ENCODE data around the gene FBLN5. TPM values are rescaled to one million over a fixed set of nuclear protein-coding genes. Genes with fewer than 3 reads are reported as not detected.
"Not testable (repeated sequence)": the region's sequence is repeated elsewhere in the genome, so short reads cannot be mapped to it uniquely, and the experiment has no call there.

Gene FBLN5
- total and polyA plus RNA-seq, 9 of the 15 experiments (the other 6 are each of a cell fraction or from before 2014, with no cell fraction given) = 0.11 to 0.22 TPM; not detected in 7

DNA sequence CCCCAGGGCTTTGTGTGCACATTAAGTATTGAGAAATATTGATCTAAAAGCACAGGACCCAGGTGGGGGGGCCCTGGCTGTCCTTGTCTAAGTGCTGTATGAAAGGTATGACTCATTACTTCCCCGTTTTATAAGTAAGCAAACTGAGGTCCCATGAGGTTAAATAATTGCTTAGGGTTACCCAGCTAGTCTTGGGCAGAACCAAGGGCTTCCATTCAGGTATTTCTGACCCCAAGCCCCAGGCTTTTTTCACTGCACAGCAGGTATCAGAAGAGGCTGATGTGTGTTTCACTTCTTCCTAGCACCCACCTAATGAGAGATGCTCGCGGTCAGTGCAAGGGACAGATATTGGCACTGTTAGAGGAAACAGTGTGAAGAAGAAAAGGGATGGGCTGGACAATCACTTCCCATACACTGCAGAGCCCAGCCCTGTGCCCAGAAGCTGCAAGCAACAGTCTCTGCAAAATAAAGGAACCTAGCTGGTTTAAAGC, 75.4 kb downstream of the FBLN5 start:
- Histone ChIP-seq H3K9me1 (ENCODE audit: control insufficient read depth, insufficient read depth, low read length) (no peaks in the 10 kb centered on the region), H3K9ac (ENCODE audit: insufficient read depth in 1 of 2, low read depth in 2 of 2, low read length in 2 of 2) (no peak overlapping the region), H3K27me3 (ENCODE audit: control insufficient read depth in 2 of 2, insufficient read depth in 2 of 2, low read length in 2 of 2) (peaks cover 0 to 26% of the 10 kb centered on the region in 2 experiments; a peak in 2 of 5 replicates), H4K20me1 (replicated peaks; ENCODE audit: control insufficient read depth, insufficient read depth, low read length) (no peaks in the 10 kb centered on the region; the same call in 1 of the 2 replicates), H3K27ac (ENCODE audit: extremely low read depth, low read depth, low read length) (no peak overlapping the region), H2AFZ (ENCODE audit: low read depth, low read length) (no peak overlapping the region), H3K36me3 (ENCODE audit: control insufficient read depth, insufficient read depth, low read length) (no peaks in the 10 kb centered on the region), H3K9me3 (replicated peaks; ENCODE audit: control insufficient read depth, insufficient read depth, low read depth, low read length) (no peaks in the 10 kb centered on the region), H3K79me2 (ENCODE audit: control insufficient read depth, insufficient read depth, low read length) (no peaks in the 10 kb centered on the region), H3K4me1 (replicated peaks in 1 of 2; ENCODE audit: control insufficient read depth in 2 of 2, insufficient read depth in 2 of 2, low read length in 2 of 2) (no peaks in the 10 kb centered on the region; a peak in 1 of 5 replicates), H3K4me3 (no peak overlapping the region), H3K4me2 (ENCODE audit: insufficient read depth, low read length) (no peak overlapping the region)
- TF ChIP-seq NR4A1 (CRISPR knock-in tag; IDR thresholded peaks at IDR 0.05) (no peak), NR4A1 (tag; IDR thresholded peaks at IDR 0.05) (no peak), SP1 (CRISPR knock-in tag; IDR thresholded peaks at IDR 0.05) (no peak), SOX6 (IDR thresholded peaks at IDR 0.05) (no peak), ZNF212 (CRISPR knock-in tag; IDR thresholded peaks at IDR 0.05) (no peak)
- POLR2A ChIA-PET = no interaction called here
- ATAC-seq (no peak), FAIRE-seq (no peak), DNase-seq (ENCODE audit: extremely low read depth in 1 of 4, low spot score in 3 of 4) (no peak)
- intact Hi-C loops (cut with micrococcal nuclease) = no loop called here
- 0% methylated on average over 3 of the region's 3 CpGs for WGBS (ENCODE audit: insufficient coverage, low coverage, missing lambda C conversion rate)
- in situ Hi-C loops (cut with MboI) = no loop called here
- no TSS peak for BruUV-seq (replicated peaks)
- CTCF ChIA-PET (ENCODE audit: low intra/inter-chr PET ratio) = no interaction called here

- H3K4me1 ChIP-seq (replicated peaks in 1 of 2; ENCODE audit: control insufficient read depth in 2 of 2, insufficient read depth in 2 of 2, low read length in 2 of 2); FAIRE-seq; POLR2A ChIA-PET; H3K79me2 ChIP-seq (ENCODE audit: control insufficient read depth, insufficient read depth, low read length); H2AFZ ChIP-seq (ENCODE audit: low read depth, low read length); H4K20me1 ChIP-seq (replicated peaks; ENCODE audit: control insufficient read depth, insufficient read depth, low read length); H3K4me3 ChIP-seq; H3K36me3 ChIP-seq (ENCODE audit: control insufficient read depth, insufficient read depth, low read length); BruUV-seq (replicated peaks); in situ Hi-C loops (cut with MboI); H3K9ac ChIP-seq (ENCODE audit: insufficient read depth in 1 of 2, low read depth in 2 of 2, low read length in 2 of 2); H3K27ac ChIP-seq (ENCODE audit: extremely low read depth, low read depth, low read length); DNase-seq (ENCODE audit: extremely low read depth in 1 of 4, low spot score in 3 of 4); H3K9me1 ChIP-seq (ENCODE audit: control insufficient read depth, insufficient read depth, low read length); intact Hi-C loops (cut with micrococcal nuclease); H3K4me2 ChIP-seq (ENCODE audit: insufficient read depth, low read length); H3K9me3 ChIP-seq (replicated peaks; ENCODE audit: control insufficient read depth, insufficient read depth, low read depth, low read length); CTCF ChIA-PET (ENCODE audit: low intra/inter-chr PET ratio); ATAC-seq: not testable (repeated sequence)
- peaks cover 0 to 26% of the 10 kb centered on the region in 2 experiments; a peak in 2 of 5 replicates for H3K27me3 ChIP-seq (ENCODE audit: control insufficient read depth in 2 of 2, insufficient read depth in 2 of 2, low read length in 2 of 2)
- 0% methylated on average over 4 of the region's 4 CpGs for WGBS (ENCODE audit: insufficient coverage, low coverage, missing lambda C conversion rate)
These were observed 76.1 kb downstream of the FBLN5 start for GRCh38 chr14:91871401-91871800.

All from K562 (cell line).